Activated CD4-positive, alpha-beta T cell treated with anti-CD3 and anti-CD28 coated beads for 48 hours (primary cell): ENCODE results near the gene ACO1.
A peak's percentile ranks its signal among the peaks of the same experiment; 100 is the strongest.
"Not testable (repeated sequence)": the region's sequence is repeated elsewhere in the genome, so short reads cannot be mapped to it uniquely, and the experiment has no call there.

Source experiments
- DNase-seq: peaks from one replicate; pipeline ENCODE4 v3.0.0-alpha.2; 2020

ACO1 gene

GRCh38 chr9:32384364-32385151, at the start of gene ACO1:
Gene ACO1 (plus strand): TSS chr9:32384643. CDS start chr9:32405507, 20,864 bp downstream.
- peak; percentile 84 for DNase-seq

GRCh38 chr9:32334916-32335895, 49.2 kb upstream of the ACO1 start:
- DNase-seq, result no peak

- DNase-seq, result no peak
Observed at GRCh38 chr9:32339424-32339823, 45.0 kb upstream of the ACO1 start.

DNA sequence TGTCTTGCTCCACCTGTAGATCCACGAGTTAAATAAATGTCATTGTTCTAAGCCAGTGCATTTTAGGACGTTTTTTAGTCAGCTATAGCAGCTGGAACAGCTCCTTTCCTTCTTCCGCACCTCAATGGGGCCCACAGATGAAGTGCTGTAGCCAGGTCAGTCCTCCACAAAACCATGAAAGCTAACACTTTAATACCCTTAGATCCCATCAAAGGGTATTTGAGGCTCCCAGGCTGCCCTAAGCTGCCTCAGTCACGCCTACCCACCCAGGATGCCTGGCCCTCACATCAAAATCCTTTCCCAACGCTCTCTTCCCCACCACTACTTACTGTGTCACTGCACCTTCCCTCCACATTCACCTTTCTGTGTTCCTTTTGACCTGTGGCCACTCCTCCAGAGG, 44.1 kb upstream of the ACO1 start:
- DNase-seq, result no peak

GRCh38 chr9:32344551-32345182, 39.8 kb upstream of the ACO1 start:
- no peak for DNase-seq

DNA sequence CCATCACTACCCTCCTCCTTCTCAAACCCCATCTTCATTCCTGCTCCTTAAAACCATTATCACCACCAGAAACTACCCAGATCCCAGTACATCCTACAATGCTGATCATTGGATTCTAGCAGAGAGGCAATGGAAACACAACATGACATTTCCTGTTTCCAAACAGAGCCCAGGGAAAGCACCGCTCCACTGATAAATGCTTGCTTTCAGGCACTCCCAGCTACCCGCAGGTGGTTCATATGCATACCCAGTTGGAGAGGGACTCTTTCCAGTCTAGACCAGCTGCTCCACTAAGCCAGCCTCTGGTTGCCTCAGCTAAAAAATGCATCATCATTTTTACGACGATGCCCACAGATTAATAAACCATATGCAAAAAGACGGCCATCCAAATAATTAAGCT, 39.2 kb upstream of the ACO1 start:
- DNase-seq, result no peak

DNA sequence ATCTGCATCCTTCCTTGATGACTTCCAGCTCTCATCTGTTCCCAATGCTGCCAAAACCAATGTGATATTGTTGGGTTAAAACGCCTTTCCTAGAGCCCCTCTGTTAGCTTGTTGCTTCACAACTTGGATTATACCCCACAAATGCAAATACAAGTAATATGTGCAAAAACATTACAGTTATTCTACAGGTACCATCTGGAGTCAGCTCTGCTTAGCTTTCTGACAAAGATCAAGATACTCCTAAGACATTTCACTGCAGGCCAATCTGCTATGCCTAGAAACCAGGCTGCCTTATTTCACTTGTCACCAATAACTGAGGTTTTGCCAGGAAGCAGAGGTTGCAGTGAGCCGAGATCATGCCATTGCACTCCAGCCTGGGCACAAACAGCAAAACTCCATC, 36.9 kb upstream of the ACO1 start:
- no peak for DNase-seq

DNA sequence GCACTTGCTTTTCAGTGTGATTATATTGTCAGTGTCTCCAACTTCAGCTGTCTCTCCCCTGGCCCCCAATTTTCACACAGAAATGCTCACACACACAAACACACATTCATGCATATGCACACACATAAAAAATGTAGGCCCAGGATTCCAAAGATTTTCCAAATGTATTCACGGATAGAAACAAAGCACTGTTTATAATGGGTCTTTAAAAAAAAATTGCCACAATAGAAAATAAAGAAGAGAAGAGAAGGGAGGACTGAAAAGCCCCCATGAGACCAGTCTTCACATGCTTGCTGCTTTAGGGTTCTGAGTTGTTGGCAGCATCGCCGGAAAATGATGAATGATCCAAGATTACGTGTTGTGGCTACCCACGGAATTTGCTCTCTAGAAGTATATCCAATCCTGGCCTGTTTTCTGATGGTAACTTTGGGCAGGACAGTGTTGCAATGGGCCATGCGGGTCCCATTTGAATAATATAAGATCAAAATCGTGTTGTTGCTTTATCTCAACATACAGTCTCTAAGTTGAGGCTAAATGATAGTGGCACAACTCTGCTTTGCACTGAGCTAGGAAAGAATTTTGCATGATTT, 36.2 kb upstream of the ACO1 start:
- no peak for DNase-seq

- DNase-seq, result no peak
Observed at GRCh38 chr9:32349013-32349412, 35.4 kb upstream of the ACO1 start.

- DNase-seq, result no peak
Observed at GRCh38 chr9:32350682-32351081, 33.8 kb upstream of the ACO1 start.

GRCh38 chr9:32351845-32352244, 32.6 kb upstream of the ACO1 start:
- peak; percentile 6 for DNase-seq

DNA sequence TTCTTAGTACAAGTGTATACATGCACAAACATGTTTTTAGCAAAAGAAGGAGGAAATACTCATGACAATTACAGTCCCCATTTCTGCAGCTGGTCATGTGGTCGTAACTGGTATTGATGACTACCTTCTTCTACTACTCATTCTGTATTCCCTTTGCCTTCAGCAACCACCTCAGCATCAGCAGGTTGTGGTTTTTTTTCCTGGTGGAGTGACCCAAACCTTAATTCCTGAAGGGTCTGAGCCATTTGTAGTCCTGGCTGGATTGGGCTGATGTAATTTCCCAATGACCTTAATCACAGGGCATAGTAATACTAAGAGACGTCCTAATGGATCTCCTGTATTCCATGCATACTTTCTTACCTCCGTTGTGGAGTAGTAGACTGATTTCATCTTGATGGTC, 31.0 kb upstream of the ACO1 start:
- DNase-seq, result not testable (repeated sequence)

- no peak for DNase-seq
Observed at GRCh38 chr9:32359452-32359851, 25.0 kb upstream of the ACO1 start.

DNA sequence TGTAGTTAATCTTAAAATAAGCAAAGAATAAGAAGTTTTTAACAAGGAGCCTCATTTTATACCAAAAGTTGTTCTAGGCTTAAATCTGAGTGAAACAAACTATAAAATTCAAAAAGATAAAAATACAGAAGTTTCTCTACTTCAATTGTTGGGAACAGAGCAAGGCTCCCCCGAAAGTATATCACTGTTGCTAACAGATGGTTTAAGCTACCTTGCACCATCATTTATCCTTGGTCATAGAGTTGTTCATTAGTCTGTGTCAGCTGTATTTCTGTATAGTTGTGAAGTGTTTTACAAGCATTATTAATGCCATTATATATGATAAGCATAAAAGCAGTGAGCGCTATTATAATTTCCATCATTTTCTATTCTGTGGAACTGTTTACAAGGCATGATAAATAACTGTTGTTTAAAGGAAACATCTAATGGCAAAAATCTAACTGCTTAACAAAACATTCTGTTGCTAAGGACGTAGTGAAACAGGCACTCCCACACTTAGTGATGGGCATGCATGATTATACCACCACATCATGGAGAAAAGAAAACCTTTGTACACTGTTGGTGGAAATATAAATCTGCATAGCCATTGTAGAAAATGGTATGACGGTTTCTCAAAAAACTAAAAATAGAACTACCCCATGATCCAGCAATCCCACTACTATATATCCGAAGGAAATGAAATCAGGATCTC, 23.3 kb upstream of the ACO1 start:
- DNase-seq, result no peak

DNA sequence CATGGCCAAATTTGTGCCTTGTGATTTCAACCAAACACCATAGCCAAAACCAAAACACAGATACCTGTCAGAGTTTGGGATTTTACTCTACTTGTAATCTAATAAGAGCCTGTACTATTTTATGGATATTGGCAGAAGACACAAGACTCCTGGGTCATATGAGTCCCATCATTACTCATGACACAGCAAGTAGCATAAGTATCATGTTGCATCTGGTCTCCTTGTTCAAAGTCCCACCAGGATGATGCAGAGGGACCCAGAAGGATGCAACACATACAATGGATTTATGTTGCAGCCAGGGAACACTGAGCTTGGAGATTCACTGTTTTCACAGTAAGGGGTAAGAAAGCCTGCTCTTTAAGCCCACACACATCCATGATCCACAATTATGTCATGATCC, 13.2 kb upstream of the ACO1 start:
- no peak for DNase-seq

- no peak for DNase-seq
Observed at GRCh38 chr9:32371679-32372078, 12.8 kb upstream of the ACO1 start.

DNA sequence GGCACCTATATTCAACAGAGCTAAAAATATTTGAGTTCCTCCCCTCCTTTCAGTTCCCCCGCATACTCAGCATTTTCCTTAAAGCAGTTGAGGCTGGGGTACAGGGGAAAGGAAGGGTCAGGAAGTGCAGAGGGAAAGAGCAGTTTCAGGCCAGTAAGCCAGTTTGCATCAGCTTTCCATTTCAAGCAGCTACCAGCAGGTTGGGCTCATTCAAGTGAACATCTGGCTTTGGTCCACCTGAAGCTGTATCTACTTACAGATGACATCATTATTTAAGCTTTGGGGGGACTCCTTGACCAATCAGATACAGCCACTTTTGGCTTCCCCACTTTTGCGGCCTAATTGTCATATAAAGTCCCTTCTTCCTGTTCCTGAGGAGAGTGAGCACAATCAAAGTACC, 8.2 kb upstream of the ACO1 start:
- no peak for DNase-seq

- DNase-seq, result peak; percentile 20
Observed at GRCh38 chr9:32378496-32378895, 5.9 kb upstream of the ACO1 start.

DNA sequence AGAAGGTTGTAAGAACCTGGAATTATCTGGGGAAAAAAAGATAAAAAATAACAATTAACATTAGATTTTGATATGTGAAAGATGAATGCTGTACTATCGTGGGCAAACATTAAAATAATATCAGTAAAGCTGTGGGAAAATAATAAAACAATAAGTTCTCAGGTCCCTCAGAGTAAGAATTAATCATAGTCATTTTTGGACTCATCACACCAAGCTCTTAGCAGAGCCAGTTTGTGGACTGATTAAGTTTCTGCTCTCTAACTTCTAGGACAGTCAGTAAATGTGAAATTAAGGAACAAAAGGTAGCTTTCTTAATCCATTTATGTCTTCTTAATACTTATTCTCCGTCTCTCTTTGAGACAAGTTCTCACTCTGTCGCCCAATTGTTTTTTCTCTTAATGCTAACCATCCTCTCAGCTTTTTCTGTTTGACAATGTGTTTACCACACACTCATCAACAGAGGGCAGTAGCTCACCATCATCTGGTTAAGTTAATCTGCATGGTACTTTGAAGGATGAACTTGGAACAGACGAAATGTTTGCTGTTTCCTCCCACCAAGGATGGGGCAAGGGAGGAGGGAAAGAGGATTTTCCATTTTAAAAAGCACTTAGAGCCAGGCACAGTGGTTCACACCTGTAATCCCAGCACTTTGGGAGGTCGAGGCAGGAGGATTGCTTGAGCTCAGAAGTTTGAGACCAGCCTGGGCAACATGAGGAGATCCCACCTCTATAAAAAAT, 5.3 kb upstream of the ACO1 start:
- DNase-seq, result peak; percentile 41

DNA sequence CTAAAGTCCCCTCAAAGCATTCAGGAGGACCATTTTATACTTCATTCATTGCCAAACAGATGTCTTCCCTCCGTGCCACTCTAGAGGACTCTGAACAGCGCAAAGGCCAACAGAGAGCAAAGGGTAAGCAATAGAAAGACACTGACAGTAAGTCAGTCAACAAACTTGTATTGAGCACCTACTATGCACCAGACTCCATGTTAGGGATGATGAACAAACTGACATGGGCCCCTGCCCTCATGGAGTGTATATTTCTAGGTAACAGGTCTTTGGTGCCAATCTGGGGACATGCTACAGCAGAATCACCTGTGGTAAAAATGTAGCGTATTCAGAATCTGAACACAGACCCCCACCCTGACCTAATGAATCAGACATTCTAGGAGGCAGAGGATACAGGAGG, 3.5 kb upstream of the ACO1 start:
- DNase-seq, result no peak

- DNase-seq, result no peak
Observed at GRCh38 chr9:32382565-32383320, 1.7 kb upstream of the ACO1 start.
